GM23248 (cell line): ENCODE measurements around the gene IRF2BP2. TPM values are rescaled to one million over a fixed set of nuclear protein-coding genes. Genes with fewer than 3 reads are reported as not detected.

Experiments
- DNase-seq: peaks from one replicate; pipeline ENCODE4 v3.0.0-alpha.2; 2015
- H2AFZ ChIP-seq: fragments of 200-600 bp; sonication (generic); 2 replicates; pipeline ENCODE4 v1.6.1; 2016; ENCODE audit warnings: antibody characterized with exemption
- H3F3A ChIP-seq: fragments of 200-600 bp; sonication (generic); 2 replicates; pipeline ENCODE4 v1.6.1; 2016; ENCODE audit warnings: mild to moderate bottlenecking, antibody characterized with exemption, mixed run types; ENCODE audit not compliant: insufficient read depth
- H3K27ac ChIP-seq: fragments of 200-600 bp; sonication (generic); 2 replicates; pipeline ENCODE4 v1.5.1; 2016; ENCODE audit warnings: mild to moderate bottlenecking
- H3K27me3 ChIP-seq: fragments of 200-600 bp; sonication (generic); replicated peaks from 2 replicates; pipeline ENCODE4 v1.6.1; 2016; ENCODE audit warnings: mild to moderate bottlenecking; ENCODE audit not compliant: insufficient read depth
- H3K36me3 ChIP-seq: fragments of 200-600 bp; sonication (generic); 2 replicates; pipeline ENCODE4 v1.6.1; 2016; ENCODE audit warnings: low read depth, mild to moderate bottlenecking
- H3K4me1 ChIP-seq: fragments of 200-600 bp; sonication (generic); 2 replicates; pipeline ENCODE4 v1.6.1; 2016; ENCODE audit warnings: mild to moderate bottlenecking; ENCODE audit not compliant: insufficient read depth
- H3K4me2 ChIP-seq: fragments of 200-600 bp; sonication (generic); one replicate; pipeline ENCODE4 v1.6.1; 2016; ENCODE audit warnings: mild to moderate bottlenecking; ENCODE audit not compliant: unreplicated experiment
- H3K4me3 ChIP-seq: fragments of 200-600 bp; sonication (generic); 2 replicates; pipeline ENCODE4 v1.5.1; 2016; ENCODE audit warnings: mild to moderate bottlenecking
- H3K79me2 ChIP-seq: fragments of 200-600 bp; sonication (generic); 2 replicates; pipeline ENCODE4 v1.6.1; 2016; ENCODE audit warnings: mild to moderate bottlenecking; ENCODE audit not compliant: insufficient read depth
- H3K9ac ChIP-seq: fragments of 200-600 bp; sonication (generic); 2 replicates; pipeline ENCODE4 v1.6.1; 2016; ENCODE audit warnings: mild to moderate bottlenecking
- H3K9me2 ChIP-seq: fragments of 200-600 bp; sonication (generic); 2 replicates; pipeline ENCODE4 v1.6.1; 2016; ENCODE audit warnings: mixed run types, mild to moderate bottlenecking, moderate library complexity; ENCODE audit not compliant: insufficient read depth
- H3K9me3 ChIP-seq: fragments of 200-600 bp; sonication (generic); one replicate; pipeline ENCODE4 v1.6.1; 2017; ENCODE audit warnings: low read depth
- H4K20me1 ChIP-seq: fragments of 200-600 bp; sonication (generic); 2 replicates; pipeline ENCODE4 v1.6.0; 2016; ENCODE audit not compliant: insufficient read depth
- EZH2 ChIP-seq: fragments of 200-600 bp; sonication (generic); IDR thresholded peaks from 2 replicates; pipeline ENCODE4 v1.6.1; 2018; ENCODE audit warnings: antibody characterized with exemption, mild to moderate bottlenecking; ENCODE audit not compliant: insufficient read depth, poor library complexity, severe bottlenecking
- EZH2phosphoT487 ChIP-seq: fragments of 200-600 bp; sonication (generic); IDR thresholded peaks from 2 replicates; pipeline ENCODE4 v1.6.1; 2018; ENCODE audit warnings: antibody characterized with exemption, moderate library complexity, mild to moderate bottlenecking, low read depth; ENCODE audit not compliant: insufficient read depth
- WGBS, 2 experiments: methylation state at CpG; one replicate each; pipeline ENCODE4 v1.1.6; 2015 to 2017; ENCODE audit warnings: low lambda C conversion rate in 2 of 2, low coverage in 1 of 2; ENCODE audit errors: missing lambda C conversion rate in 2 of 2; 5-methylcytosine and 5-hydroxymethylcytosine counted together
- in situ Hi-C: fragments of 300-500 bp; cut with MboI; formaldehyde crosslinking; loops from 2 replicates; pipeline ENCODE4 v1.15.0; 2020
- polyA plus RNA-seq: library from polyadenylated mRNA; unstranded; fragments of >200 nt; fragmentation: Nextera tagmentation; extraction: Ambion mirVana; gene quantifications from 2 replicates; pipeline ENCODE4 v1.2.1, GENCODE V29; 2016
- total RNA-seq: library from RNA; depleted of rRNA; stranded (reverse); fragments of >200 nt; shearing (Covaris generic); gene quantifications from 2 replicates; pipeline ENCODE4 v1.2.3, GENCODE V29; 2014; rRNA removed

The IRF2BP2 gene
- total RNA-seq (60.7 and 69.3 TPM in 2 replicates), polyA plus RNA-seq (12.9 and 13.0 TPM in 2 replicates)

DNA sequence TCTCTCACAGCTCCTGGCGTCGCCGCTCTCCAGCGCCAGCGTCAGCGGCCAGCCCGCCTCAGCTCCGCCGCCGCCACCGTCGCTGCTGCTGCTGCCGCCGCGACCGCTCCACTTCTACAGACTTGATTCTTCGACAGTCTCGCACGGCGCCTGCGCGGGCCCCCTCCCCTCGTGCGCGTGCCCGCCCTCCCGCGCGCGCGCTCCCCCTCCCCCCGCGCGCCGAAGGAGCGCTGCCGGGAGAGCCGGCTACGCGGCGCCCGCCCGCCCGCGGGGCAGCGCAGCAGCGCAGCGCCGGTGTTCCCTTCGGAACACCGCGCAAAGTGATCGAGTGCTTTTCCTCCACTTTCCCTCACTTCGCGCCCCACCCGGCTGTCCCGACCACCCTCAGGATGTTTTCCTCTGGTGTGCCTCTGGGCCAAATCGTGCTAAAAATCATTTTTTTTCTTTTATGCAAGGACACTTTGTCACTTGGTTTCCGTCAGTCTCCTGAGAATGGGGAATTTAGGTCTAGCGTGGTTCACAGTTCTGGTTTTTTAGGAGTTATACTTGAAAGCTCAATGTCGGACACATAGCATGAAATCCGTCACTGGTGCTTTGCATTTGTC is at the start of gene IRF2BP2:
TSS of gene IRF2BP2 (minus strand) at position 118 of the 605 bp plus-strand sequence. CDS start 684 bp downstream, outside the sequence.
- H3K4me2 ChIP-seq = peak within 1 kb of the TSS; percentile 89
- no peaks in the 10 kb centered on the region for H3K27me3 ChIP-seq
- H3K9me2 ChIP-seq = no peaks in the 10 kb centered on the region
- in situ Hi-C loops = loop anchor here (10.0 kb wide), 1 partner anchor 375 kb away; no protein-coding TSS in a partner anchor
- H3K79me2 ChIP-seq = peaks cover 41% of the 10 kb centered on the region
- H3K27ac ChIP-seq = peak within 1 kb of the TSS; percentile 99
- H3K9me3 ChIP-seq = no peaks in the 10 kb centered on the region
- no peak within 1 kb of the TSS for H2AFZ ChIP-seq
- H3K4me3 ChIP-seq = peak within 1 kb of the TSS; percentile 94
- peaks cover 34% of the 10 kb centered on the region for H3K4me1 ChIP-seq
- DNase-seq = peak; percentile 92
- 1% methylated on average over 33 to 56 of the region's 62 CpGs for WGBS, 2 experiments
- peaks cover 60% of the 10 kb centered on the region for H3F3A ChIP-seq
- peaks cover 9% of the 10 kb centered on the region; the same call in 1 of the 2 replicates for H4K20me1 ChIP-seq
- H3K9ac ChIP-seq = peak within 1 kb of the TSS; percentile 96
- H3K36me3 ChIP-seq = peaks cover 33% of the 10 kb centered on the region
- TF ChIP-seq EZH2 = no peak
- no peak for TF ChIP-seq EZH2phosphoT487

DNA sequence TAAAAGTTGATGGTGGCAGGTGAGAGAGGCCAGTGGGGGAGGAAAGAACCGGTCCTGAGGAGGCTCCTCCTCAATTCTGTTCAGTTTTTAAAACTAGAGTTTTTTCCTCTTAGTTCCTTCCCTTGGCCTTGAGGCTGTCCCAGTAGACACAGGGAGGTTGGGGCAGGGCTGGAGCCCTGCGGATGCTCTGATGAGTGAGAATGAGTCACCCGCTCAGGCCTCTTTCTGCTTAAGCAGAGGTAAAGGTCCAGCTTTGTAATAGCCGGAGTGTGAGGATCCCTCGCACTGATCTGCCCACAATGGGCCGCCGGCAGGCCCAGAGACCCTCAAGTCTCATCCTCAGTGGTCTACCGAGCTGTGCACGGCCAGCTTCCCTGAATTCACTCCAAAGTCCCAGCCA is 49.6 kb upstream of the IRF2BP2 start:
- Histone ChIP-seq H2AFZ (peak overlapping the region; percentile 22; the same call in 1 of the 2 replicates), H3K27ac (peak overlapping the region; percentile 91), H3K4me1 (peaks cover 34% of the 10 kb centered on the region), H3K9me3 (no peaks in the 10 kb centered on the region), H3K4me2 (peak overlapping the region; percentile 44), H3K9me2 (no peaks in the 10 kb centered on the region), H3K79me2 (no peaks in the 10 kb centered on the region), H3K27me3 (no peaks in the 10 kb centered on the region), H3K9ac (peak overlapping the region; percentile 40; the same call in 1 of the 2 replicates), H3K36me3 (no peaks in the 10 kb centered on the region), H4K20me1 (no peaks in the 10 kb centered on the region), H3F3A (peaks cover 35% of the 10 kb centered on the region), H3K4me3 (no peak overlapping the region)
- in situ Hi-C loops = no loop called here
- 30 to 34% methylated on average over 9 of the region's 9 CpGs for WGBS, 2 experiments
- DNase-seq = peak; percentile 94
- TF ChIP-seq EZH2phosphoT487 = no peak
- no peak for TF ChIP-seq EZH2

DNA sequence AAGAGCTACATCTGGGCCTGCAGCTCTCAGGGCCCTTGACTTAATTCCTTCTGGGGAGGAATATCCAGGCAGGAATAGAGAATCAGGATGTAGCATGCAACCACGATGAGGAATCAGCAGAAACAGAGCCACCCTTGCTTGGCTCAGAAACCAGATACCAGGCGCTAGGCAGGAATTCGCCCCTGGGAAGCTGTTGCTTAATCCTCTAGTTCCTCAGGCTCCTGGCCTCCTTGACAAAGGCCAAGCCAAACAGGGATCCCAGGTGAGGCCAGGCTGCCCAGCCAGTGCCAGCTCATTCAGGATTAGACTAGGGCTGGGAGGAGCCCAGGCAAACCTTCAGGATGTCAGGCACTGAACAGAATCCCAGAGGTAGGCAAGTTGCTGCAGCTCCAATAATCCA is 48.2 kb upstream of the IRF2BP2 start:
- Histone ChIP-seq H3K4me1 (peaks cover 34% of the 10 kb centered on the region), H3K36me3 (no peaks in the 10 kb centered on the region), H3K27me3 (no peaks in the 10 kb centered on the region), H4K20me1 (no peaks in the 10 kb centered on the region), H3K9me2 (no peaks in the 10 kb centered on the region), H3F3A (peaks cover 35% of the 10 kb centered on the region), H3K4me2 (peak overlapping the region; percentile 46), H3K79me2 (no peaks in the 10 kb centered on the region), H3K9me3 (no peaks in the 10 kb centered on the region), H3K4me3 (no peak overlapping the region), H3K27ac (peak overlapping the region; percentile 91), H2AFZ (0 out of 2 replicates have a peak overlapping the region, but pooled peaks have one; percentile 38), H3K9ac (peak overlapping the region; percentile 70)
- peak; percentile 82 for DNase-seq
- WGBS, 2 experiments = 3 to 18% methylated on average over 3 of the region's 3 CpGs
- no peak for TF ChIP-seq EZH2phosphoT487
- no peak for TF ChIP-seq EZH2
- in situ Hi-C loops = no loop called here

DNA sequence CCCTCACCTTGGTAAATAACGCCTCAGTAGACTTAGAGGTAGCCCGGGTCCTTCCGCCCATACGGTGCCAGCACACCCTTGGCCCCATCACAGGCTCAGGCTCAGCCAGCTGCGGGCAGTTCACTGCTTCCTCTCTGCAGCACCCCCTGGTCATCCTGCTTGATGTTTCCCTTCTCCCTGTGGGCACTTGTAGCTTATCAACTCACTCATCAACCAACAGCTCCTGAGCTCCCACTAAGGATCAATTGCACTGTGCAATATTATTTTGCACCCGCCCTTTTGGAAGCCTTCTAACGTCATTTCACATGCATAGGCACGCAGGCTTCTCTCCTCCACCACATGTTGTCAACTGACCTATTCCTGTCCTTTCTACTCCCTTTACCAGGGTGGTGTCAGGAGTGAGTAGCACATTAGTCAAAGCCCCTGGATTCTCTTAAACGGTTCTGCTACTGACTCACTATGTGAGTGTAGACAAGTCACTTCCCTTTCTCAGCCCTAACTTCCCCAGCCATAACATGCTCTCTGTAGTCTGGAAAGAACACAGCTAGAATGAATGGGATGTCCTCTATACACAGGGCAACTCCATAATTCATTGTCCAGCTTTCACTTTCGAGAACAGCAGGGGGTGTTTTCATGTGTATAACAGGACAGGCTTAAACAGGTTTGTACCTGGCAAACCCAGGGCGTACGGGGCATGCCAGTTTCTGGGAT is 47.1 kb upstream of the IRF2BP2 start:
- no peaks in the 10 kb centered on the region for H3K9me2 ChIP-seq
- peaks cover 35% of the 10 kb centered on the region for H3F3A ChIP-seq
- in situ Hi-C loops = no loop called here
- H3K79me2 ChIP-seq = no peaks in the 10 kb centered on the region
- H3K4me2 ChIP-seq = peak overlapping the region; percentile 46
- H4K20me1 ChIP-seq = no peaks in the 10 kb centered on the region
- peak overlapping the region; percentile 91 for H3K27ac ChIP-seq
- 47 to 48% methylated on average over 12 of the region's 12 CpGs for WGBS, 2 experiments
- H3K36me3 ChIP-seq = no peaks in the 10 kb centered on the region
- DNase-seq = peak; percentile 99
- H3K9ac ChIP-seq = peak overlapping the region; percentile 70
- TF ChIP-seq EZH2phosphoT487 (peak; percentile 44; the same call in 1 of the 2 replicates), EZH2 (no peak)
- peaks cover 34% of the 10 kb centered on the region for H3K4me1 ChIP-seq
- H3K9me3 ChIP-seq = no peaks in the 10 kb centered on the region
- no peaks in the 10 kb centered on the region for H3K27me3 ChIP-seq
- peak overlapping the region; percentile 20; the same call in 1 of the 2 replicates for H3K4me3 ChIP-seq
- no peak overlapping the region for H2AFZ ChIP-seq
